GM12878 (cell line): Measurements from ENCODE around the gene ARHGAP27. TPM values are rescaled to one million over a fixed set of nuclear protein-coding genes. Genes with fewer than 3 reads are reported as not detected.

ENCODE experiments used
- CREM ChIP-seq: IDR thresholded peaks from 2 replicates; pipeline ENCODE4 v1.6.1; 2014; ENCODE audit warnings: antibody characterized with exemption, low read depth
- JUND ChIP-seq: IDR thresholded peaks from 2 replicates; pipeline ENCODE4 v1.6.1; 2012; ENCODE audit warnings: low read depth, mild to moderate bottlenecking, low read length, improper control_type of control experiment, moderate library complexity
- SMAD1 ChIP-seq: fragments of 450-650 bp; IDR thresholded peaks from 2 replicates; pipeline ENCODE4 v1.6.1; 2018; ENCODE audit warnings: mild to moderate bottlenecking, low read depth; ENCODE audit not compliant: partially characterized antibody
- SMAD5 ChIP-seq: IDR thresholded peaks from 2 replicates; pipeline ENCODE4 v1.6.1; 2016; ENCODE audit warnings: antibody characterized with exemption, low read depth
- SREBF1 ChIP-seq: IDR thresholded peaks from 2 replicates; pipeline ENCODE4 v1.6.1; 2012; ENCODE audit warnings: mild to moderate bottlenecking, low read length
- TCF12 ChIP-seq: IDR thresholded peaks from 2 replicates; pipeline ENCODE4 v1.6.1; 2011; ENCODE audit warnings: low read depth, mild to moderate bottlenecking, low read length
- ZZZ3 ChIP-seq: IDR thresholded peaks from 2 replicates; pipeline ENCODE4 v1.6.1; 2011; ENCODE audit warnings: low read depth; ENCODE audit not compliant: control insufficient read depth, insufficient read length
- polyA plus RNA-seq, 11 experiments: library from polyadenylated mRNA; depleted of rRNA in 4 of 11; unstranded in 6 of 11; stranded (reverse) in 5 of 11; fragments of >200 nt; fragmentation: Nextera tagmentation in 4 of 11; fragmentation: Illumina TruSeq in 1 of 11; extraction: Ambion mirVana in 4 of 11; extraction: Trizol in 1 of 11; gene quantifications; 1 replicate in 1 of 11; 2 replicates in 10 of 11; pipeline versions ENCODE4 v1.2.1 to v1.2.3, GENCODE V29; 2011 to 2016; ENCODE audit warnings: inconsistent platforms in 2 of 11, missing spikeins in 2 of 11, low read depth in 1 of 11
- total RNA-seq, 4 experiments: library from RNA; depleted of rRNA in 3 of 4; stranded (reverse); fragments of >200 nt in 3 of 4; fragmentation: Illumina TruSeq in 1 of 4; extraction: Trizol in 1 of 4; gene quantifications; 2 replicates each; pipeline versions ENCODE4 v1.2.1 to v1.2.3, GENCODE V29; 2013 to 2021
- TF ChIP-seq, protein P1 (sequence below): fragments of 450-650 bp; IDR thresholded peaks from 2 replicates; pipeline ENCODE4 v1.6.1; 2017; ENCODE audit warnings: low read depth, mild to moderate bottlenecking, moderate library complexity
- TF ChIP-seq, protein P2 (sequence below): IDR thresholded peaks from 2 replicates; pipeline ENCODE4 v1.6.1; 2011; ENCODE audit warnings: borderline replicate concordance, low read depth, mild to moderate bottlenecking, moderate library complexity, mixed read lengths, low read length; ENCODE audit not compliant: insufficient read depth; ENCODE audit errors: extremely low read length
- TF ChIP-seq, protein P3 (sequence below): IDR thresholded peaks from 2 replicates; pipeline ENCODE4 v1.6.1; 2012; ENCODE audit warnings: low read depth, low read length, improper control_type of control experiment
- TF ChIP-seq, protein P4 (sequence below): fragments of 450-650 bp; IDR thresholded peaks from 2 replicates; pipeline ENCODE4 v1.6.1; 2017; ENCODE audit warnings: mild to moderate bottlenecking
- TF ChIP-seq, protein P5 (sequence below): IDR thresholded peaks from 2 replicates; pipeline ENCODE4 v1.6.1; 2012; ENCODE audit warnings: mild to moderate bottlenecking, low read depth, low read length
- TF ChIP-seq, protein P6 (sequence below): IDR thresholded peaks from 2 replicates; pipeline ENCODE4 v1.6.1; 2011; ENCODE audit warnings: low read depth, mild to moderate bottlenecking, low read length, moderate library complexity, borderline replicate concordance; ENCODE audit errors: extremely low read depth
- TF ChIP-seq, protein P7 (sequence below): fragments of 150-350 bp; IDR thresholded peaks from 2 replicates; pipeline ENCODE4 v1.6.1; 2014; ENCODE audit warnings: mild to moderate bottlenecking, low read depth, low read length

ARHGAP27 gene
- total and polyA plus RNA-seq, 10 of the 15 experiments (the other 5 are each of a cell fraction or from before 2014, with no cell fraction given) = 0.64 to 45.7 (median 17.7) TPM

DNA sequence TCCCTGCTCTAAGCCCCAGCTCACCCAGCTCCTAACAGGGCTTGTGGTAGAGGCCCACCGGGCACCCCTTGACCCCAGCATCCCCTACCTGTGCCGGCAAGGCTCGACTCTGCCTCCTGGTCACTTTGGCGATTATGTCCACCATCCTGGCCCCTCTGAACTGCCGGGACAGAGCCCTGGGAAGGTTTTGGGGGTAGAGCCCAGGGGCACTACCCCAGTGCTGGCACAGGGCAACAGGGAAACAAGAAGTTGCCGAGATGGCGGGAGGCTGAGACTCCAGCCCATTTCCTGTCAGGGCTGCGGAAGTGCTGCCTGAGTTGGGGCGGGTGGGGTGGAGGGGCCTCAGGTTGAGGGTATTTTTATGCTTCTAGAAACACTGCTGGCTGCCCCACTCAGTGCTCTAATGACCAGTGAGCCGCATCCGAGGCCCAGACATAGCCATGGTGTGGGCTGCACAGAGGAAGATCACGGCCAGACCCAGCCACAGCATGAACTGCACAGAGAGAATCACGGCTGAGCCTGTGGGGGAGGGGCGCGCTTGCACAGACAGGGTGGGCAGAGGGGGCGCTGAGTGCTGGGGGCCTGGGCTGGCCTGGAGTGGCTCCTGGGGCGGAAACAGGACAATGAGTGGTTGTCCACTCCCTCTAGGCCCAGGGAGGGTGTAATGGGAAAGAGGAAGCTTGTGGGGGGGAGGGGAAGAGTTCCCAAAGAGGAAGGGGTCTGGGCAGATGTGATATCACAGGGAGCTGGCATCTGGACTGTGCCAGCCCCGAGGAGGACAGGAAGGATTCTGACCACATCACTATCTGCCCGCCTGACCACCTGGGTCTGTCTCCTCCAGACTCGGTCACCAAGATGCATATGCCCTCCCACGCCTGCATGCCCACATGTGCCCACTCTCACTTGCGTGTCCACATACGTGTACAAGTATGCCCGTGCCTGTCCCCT, 22.3 kb downstream of the ARHGAP27 start (continued):
- TF ChIP-seq, protein P1, sequence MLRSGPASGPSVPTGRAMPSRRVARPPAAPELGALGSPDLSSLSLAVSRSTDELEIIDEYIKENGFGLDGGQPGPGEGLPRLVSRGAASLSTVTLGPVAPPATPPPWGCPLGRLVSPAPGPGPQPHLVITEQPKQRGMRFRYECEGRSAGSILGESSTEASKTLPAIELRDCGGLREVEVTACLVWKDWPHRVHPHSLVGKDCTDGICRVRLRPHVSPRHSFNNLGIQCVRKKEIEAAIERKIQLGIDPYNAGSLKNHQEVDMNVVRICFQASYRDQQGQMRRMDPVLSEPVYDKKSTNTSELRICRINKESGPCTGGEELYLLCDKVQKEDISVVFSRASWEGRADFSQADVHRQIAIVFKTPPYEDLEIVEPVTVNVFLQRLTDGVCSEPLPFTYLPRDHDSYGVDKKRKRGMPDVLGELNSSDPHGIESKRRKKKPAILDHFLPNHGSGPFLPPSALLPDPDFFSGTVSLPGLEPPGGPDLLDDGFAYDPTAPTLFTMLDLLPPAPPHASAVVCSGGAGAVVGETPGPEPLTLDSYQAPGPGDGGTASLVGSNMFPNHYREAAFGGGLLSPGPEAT = no peak
- TF ChIP-seq, protein P2, sequence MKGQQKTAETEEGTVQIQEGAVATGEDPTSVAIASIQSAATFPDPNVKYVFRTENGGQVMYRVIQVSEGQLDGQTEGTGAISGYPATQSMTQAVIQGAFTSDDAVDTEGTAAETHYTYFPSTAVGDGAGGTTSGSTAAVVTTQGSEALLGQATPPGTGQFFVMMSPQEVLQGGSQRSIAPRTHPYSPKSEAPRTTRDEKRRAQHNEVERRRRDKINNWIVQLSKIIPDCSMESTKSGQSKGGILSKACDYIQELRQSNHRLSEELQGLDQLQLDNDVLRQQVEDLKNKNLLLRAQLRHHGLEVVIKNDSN = no peak
- TF ChIP-seq TCF12 (no peak), SMAD5 (no peak; the same call in 1 of the 2 replicates), SREBF1 (no peak), JUND (no peak), ZZZ3 (no peak), SMAD1 (no peak), CREM (peak; percentile 42; the same call in 1 of the 2 replicates)
- TF ChIP-seq, protein P3, sequence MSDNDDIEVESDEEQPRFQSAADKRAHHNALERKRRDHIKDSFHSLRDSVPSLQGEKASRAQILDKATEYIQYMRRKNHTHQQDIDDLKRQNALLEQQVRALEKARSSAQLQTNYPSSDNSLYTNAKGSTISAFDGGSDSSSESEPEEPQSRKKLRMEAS = 0 out of 2 replicates have a peak, but pooled peaks have one; percentile 26
- TF ChIP-seq, protein P4, sequence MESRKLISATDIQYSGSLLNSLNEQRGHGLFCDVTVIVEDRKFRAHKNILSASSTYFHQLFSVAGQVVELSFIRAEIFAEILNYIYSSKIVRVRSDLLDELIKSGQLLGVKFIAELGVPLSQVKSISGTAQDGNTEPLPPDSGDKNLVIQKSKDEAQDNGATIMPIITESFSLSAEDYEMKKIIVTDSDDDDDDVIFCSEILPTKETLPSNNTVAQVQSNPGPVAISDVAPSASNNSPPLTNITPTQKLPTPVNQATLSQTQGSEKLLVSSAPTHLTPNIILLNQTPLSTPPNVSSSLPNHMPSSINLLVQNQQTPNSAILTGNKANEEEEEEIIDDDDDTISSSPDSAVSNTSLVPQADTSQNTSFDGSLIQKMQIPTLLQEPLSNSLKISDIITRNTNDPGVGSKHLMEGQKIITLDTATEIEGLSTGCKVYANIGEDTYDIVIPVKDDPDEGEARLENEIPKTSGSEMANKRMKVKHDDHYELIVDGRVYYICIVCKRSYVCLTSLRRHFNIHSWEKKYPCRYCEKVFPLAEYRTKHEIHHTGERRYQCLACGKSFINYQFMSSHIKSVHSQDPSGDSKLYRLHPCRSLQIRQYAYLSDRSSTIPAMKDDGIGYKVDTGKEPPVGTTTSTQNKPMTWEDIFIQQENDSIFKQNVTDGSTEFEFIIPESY = no peak
- TF ChIP-seq, protein P5, sequence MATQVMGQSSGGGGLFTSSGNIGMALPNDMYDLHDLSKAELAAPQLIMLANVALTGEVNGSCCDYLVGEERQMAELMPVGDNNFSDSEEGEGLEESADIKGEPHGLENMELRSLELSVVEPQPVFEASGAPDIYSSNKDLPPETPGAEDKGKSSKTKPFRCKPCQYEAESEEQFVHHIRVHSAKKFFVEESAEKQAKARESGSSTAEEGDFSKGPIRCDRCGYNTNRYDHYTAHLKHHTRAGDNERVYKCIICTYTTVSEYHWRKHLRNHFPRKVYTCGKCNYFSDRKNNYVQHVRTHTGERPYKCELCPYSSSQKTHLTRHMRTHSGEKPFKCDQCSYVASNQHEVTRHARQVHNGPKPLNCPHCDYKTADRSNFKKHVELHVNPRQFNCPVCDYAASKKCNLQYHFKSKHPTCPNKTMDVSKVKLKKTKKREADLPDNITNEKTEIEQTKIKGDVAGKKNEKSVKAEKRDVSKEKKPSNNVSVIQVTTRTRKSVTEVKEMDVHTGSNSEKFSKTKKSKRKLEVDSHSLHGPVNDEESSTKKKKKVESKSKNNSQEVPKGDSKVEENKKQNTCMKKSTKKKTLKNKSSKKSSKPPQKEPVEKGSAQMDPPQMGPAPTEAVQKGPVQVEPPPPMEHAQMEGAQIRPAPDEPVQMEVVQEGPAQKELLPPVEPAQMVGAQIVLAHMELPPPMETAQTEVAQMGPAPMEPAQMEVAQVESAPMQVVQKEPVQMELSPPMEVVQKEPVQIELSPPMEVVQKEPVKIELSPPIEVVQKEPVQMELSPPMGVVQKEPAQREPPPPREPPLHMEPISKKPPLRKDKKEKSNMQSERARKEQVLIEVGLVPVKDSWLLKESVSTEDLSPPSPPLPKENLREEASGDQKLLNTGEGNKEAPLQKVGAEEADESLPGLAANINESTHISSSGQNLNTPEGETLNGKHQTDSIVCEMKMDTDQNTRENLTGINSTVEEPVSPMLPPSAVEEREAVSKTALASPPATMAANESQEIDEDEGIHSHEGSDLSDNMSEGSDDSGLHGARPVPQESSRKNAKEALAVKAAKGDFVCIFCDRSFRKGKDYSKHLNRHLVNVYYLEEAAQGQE = no peak
- TF ChIP-seq, protein P6, sequence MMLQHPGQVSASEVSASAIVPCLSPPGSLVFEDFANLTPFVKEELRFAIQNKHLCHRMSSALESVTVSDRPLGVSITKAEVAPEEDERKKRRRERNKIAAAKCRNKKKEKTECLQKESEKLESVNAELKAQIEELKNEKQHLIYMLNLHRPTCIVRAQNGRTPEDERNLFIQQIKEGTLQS = no peak
- TF ChIP-seq, protein P7, sequence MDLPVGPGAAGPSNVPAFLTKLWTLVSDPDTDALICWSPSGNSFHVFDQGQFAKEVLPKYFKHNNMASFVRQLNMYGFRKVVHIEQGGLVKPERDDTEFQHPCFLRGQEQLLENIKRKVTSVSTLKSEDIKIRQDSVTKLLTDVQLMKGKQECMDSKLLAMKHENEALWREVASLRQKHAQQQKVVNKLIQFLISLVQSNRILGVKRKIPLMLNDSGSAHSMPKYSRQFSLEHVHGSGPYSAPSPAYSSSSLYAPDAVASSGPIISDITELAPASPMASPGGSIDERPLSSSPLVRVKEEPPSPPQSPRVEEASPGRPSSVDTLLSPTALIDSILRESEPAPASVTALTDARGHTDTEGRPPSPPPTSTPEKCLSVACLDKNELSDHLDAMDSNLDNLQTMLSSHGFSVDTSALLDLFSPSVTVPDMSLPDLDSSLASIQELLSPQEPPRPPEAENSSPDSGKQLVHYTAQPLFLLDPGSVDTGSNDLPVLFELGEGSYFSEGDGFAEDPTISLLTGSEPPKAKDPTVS = no peak
